T-helper 2 cell (primary cell): ENCODE data around the gene WDR73.

ENCODE experiments used
- DNase-seq, 5 experiments: peaks; one replicate each; pipeline versions ENCODE4 v3.0.0 to v3.0.0-alpha.2; 2012 to 2022

WDR73 gene

DNA sequence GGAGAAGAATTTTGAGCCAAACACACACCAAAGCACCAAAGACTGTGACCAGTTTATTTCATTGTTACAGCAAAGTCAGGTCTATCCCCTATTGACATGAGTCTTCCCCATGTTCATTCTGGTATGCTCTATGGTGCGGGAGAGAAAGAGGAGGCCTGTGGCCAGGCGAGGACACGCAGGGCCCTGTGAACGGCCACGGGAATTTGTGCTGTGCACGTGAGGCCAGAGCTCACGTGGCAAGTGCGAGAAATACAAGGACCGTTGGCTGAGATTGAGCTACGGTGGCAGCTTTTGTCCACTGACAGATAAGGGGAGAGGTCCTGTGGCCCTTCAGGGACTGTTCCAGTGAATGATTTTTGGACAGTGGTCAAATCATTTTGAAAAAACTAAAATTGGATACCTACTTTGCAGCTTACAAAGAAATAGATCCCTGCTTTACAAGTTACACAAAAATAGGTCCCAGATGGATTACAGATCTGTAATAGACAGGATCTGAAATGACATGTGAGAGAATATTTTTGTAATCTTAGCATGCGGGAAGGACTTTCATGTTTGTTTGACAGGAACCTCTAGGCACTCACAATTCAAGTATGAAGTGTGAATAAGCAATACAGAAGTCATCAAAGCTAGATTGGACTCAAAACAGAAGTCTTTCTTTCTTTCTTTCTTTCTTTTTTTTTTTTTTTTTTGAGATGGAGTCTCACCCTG is 44.1 kb downstream of the WDR73 start:
- DNase-seq, result no peak

DNA sequence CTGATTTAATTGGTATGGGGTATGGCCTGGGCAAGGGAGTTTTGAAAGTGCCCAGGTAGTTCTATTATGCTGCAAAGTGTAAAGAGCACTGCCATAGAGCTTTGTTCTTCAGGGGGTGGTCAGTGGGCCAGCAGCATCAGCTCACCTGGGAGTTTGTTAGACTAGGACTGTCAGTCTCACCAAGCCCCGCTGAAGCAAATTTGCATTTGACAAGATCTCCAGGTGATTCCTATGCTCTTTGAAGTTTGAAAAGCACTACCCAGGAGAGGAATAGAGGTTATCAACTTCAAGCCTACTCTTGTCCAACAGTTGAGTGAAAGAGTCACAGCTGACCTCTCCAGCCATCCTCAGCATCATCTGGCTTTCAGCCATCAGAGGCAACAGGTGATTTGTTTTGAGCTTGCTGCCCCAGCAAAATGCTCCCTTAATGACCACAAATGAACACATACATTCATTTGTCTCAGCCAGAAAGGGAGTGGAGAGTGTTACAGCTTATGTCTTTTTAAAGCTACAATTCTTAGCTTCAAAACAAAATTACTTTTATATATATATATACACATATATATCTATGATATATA is 45.3 kb downstream of the WDR73 start:
- DNase-seq, result no peak

GRCh38 chr15:84606653-84607120 is 47.4 kb downstream of the WDR73 start:
- DNase-seq, result no peak

DNA sequence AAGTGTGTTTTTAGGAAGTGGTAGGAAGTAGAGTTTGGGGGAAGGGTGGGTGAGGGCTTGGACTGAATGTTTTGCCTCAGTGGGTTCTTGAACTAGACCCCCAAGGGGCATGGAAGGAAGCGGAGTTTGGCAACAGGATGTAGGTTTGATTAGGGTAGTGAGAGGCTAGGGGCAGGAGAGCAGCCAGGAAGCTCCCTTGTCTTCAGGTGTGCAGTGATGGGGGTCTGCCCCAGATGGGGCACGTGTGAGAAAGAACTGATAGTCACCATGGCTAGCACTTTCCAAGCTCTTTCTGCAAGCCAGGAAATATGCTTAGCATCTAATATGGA is 48.6 kb downstream of the WDR73 start:
- no peak for DNase-seq

DNA sequence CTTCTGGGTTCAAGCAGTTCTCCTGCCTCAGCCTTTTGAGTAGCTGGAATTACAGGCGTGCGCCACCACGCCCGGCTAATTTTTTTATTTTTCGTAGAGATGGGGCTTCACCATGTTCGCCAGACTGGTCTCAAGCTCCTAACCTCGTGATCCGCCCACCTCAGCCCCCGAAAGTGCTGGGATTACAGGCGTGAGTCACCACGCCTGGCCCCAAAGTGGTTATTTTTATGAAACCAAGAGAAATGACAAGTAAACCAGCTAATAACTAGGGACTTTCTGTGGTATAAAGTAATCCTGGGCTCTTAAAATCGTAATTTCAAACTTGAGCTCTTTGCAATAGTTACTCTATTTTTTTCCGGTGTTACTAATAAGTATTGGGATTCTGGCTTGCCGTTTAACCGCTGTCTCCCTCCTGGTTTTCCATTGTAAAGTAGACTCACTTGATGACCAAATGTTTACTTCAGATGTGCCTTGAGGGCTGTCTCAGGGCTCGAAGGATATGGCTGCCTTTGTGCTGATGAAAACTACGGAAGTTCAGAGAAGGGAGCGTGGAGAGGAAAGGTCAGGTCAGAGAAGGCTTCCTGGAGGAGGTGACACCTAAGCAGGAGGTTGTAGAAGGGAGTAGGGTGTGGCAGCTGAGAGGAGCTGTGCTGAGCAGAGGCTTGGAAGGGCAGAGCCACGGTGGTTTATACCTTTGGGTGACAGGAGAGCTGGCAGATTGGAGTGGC is 49.1 kb downstream of the WDR73 start:
- DNase-seq, result peak in 2 of 5 experiments; percentile 12 to 58

DNA sequence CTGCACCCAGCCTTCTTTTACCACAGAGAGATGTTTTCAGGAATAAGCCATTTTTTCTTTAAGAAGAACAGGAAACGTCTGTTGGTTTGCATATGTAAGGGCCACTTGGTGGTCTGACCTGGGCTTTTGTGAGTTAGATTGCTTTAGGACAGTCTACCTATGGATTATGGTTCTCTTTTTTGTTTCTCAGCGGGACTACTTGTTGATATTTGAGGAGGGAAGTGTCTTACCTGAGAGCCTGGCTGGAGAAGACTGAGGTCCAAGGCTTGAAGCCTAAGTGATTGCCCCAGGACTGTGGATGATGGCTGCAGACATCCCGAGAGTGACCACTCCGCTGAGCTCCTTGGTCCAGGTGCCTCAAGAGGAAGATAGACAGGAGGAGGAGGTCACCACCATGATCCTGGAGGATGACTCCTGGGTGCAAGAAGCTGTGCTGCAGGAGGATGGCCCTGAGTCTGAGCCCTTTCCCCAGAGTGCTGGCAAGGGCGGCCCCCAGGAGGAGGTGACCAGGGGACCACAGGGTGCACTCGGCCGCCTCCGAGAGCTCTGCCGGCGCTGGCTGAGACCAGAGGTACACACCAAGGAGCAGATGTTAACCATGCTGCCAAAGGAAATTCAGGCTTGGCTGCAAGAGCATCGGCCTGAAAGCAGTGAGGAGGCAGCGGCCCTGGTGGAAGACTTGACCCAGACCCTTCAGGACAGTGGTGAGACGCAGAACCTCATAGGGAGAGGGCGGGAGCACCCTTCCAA is 50.3 kb downstream of the WDR73 start:
- no peak for DNase-seq

DNA sequence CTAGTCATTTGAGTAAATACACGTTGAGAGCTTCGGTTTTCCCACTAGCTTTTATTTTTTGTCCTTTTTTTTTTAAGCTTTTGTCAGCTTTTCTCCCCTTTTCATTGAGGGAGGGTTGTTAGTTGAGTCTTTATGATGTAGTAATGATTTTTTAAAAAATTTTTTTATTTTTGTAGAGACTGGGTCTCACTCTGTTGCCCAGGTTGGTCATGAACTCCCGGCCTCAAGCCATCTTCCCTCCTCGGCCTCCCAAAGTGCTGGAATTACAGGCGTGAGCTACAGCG is 52.6 kb downstream of the WDR73 start:
- no peak for DNase-seq

DNA sequence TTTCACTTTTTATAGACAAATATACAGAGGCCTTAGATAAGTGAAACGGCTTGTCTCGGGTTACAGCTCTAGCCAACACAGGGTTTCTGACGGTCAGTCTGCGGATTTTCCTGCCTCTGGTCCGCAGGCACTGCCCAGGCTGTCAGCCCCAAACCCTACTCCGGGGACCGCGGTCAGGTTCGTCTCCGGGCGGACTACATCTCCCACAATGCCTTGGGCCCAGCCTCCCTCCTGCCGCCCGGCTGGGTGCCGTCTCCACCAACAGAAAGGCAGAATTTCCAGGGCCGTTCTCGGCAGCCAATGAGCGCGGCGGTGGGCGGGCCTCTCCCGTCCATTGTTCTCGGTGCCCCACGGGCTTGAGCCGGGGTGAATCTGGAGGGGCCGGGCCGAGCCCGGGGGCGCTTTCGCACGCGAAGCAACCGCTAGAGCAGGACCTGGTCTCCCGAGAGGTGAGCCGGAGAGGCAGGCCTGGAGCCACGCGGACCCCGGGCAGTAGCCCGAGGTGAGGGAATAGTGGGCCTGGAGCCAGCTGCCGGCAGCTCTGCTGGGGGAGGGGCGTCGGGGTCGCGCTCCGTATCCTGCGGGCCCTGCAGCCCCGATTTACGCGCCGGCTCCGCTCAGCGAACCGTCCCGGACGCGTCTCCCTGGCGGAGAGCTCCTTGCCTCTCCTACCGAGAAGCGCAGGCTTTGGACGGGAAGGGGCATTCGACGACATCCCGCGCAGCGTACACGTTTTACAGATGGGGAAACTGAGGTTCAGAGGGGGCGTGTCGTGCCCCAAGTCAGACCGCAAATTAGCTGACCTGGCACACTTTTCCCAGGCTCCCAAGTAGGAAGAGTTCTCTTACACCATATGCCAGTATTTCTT is 53.2 kb downstream of the WDR73 start, which contains the start of gene ZSCAN2:
Gene ZSCAN2 (plus strand): TSS at position 323 of the 868 bp plus-strand sequence. CDS start 2,919 bp downstream, outside the sequence.
- DNase-seq, result peak; percentile 84 to 93 (median 90)

DNA sequence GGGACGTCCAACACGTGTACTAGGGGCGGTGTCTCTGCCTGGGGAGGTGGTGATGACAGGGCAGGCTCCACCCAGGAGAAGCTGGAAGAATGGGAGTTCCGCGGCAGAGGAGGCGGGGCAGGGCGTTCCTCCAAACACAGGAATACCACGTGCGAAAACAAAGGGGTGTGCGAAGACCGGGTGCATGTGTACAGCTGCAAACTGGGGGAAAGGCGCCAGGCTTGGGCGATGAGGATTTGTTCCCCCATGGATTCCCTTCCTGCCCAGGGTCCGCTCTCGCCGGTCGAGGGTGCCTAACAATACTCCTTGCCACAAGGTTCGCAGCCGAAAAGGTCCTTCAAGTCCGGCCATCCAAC is 53.8 kb downstream of the WDR73 start:
- peak; percentile 24 to 66 (median 44) for DNase-seq

GRCh38 chr15:84599906-84600305 is 54.2 kb downstream of the WDR73 start:
- DNase-seq, result no peak

DNA sequence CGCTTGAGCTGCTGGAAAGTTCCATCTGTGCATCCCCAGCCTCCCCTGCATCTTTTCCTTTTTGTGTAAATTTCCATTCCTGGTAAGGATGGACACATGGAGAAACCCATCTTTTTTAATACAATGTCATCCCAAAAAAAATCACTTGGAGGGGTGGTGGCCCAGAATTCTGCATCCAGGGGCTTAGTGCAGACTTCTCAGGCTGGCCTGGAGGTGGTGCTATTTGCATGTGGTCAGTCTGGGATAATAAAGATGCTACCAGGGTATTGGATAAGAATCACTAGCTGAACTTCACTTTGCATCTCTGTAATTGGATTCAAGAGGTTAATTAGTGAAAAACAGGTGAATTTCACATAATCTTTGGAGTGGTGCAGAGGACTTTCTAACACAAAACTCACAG is 55.1 kb downstream of the WDR73 start:
- DNase-seq, result peak in 1 of 5 experiments; percentile 58

DNA sequence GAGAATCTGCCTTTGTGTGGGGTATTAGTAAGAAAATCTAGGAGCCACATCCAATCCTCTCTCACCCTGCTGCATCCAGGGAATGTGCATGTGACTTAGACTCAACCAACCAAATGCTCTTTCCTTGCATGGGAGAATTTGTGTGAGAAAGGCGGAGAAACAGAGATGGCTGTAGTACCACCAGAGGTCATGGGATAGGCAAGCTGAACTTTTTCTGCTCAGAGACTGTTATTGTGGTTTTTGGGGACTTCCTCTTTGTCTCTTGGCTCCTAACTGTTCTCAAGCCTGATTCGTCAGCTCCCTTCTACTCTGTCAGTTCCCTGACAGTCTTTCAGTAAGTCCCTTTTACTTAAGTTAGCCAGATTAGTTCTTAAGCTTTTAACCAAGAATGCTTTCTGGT is 55.8 kb downstream of the WDR73 start:
- peak in 2 of 5 experiments; percentile 49 to 91 for DNase-seq

- DNase-seq, result no peak
Observed at GRCh38 chr15:84597296-84597695, 56.8 kb downstream of the WDR73 start.

GRCh38 chr15:84595660-84596059 is 58.4 kb downstream of the WDR73 start:
- no peak for DNase-seq

- DNase-seq, result no peak
Observed at GRCh38 chr15:84594617-84595290, 59.3 kb downstream of the WDR73 start.

GRCh38 chr15:84591815-84592214 is 62.3 kb downstream of the WDR73 start:
- no peak for DNase-seq

DNA sequence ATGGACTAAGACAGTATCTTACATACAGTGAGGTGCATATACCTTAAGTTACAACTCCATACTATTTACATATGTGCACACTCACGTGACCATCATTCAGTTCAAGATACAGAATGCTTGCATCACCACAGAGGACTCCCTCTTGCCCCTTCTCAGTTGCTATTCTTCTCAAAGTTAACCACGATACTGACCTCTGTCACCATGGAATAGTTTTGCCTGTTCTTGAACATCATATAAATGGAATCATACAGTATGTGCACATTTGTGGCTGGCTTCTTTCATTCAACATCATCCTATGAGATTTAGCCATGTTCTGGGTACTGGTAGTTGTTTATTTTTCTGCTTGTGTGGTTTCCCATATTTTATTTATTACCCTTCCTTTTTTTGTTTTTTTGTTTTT is 63.7 kb downstream of the WDR73 start:
- no peak for DNase-seq
